Measurements from ENCODE around the gene HYCC2. TPM values are rescaled to one million over a fixed set of nuclear protein-coding genes. Genes with fewer than 3 reads are reported as not detected.

Gene HYCC2
- total RNA-seq, 2 donors from 2014 or later: 4.0 to 4.8 TPM

- no peaks in the 10 kb centered on the region for H3K9me3 ChIP-seq
- H3K4me3 ChIP-seq: peak within 1 kb of the TSS; percentile 79 to 96
- H3K36me3 ChIP-seq: peaks cover 6% of the 10 kb centered on the region
- DNase-seq (ENCODE audit: low spot score): peak; percentile 83
- TF ChIP-seq CTCF (IDR thresholded peaks at IDR 0.05): no peak
- no peaks in the 10 kb centered on the region for H3K27me3 ChIP-seq
- H3K4me1 ChIP-seq: peaks cover 0 to 20% of the 10 kb centered on the region in 2 donors
- peak within 1 kb of the TSS; percentile 99 to 100 for H3K27ac ChIP-seq
These were observed 44.9 kb upstream of the HYCC2 start, which contains the start of gene CFLAR for GRCh38 chr2:201116115-201116958. Gene CFLAR (plus strand): TSS chr2:201116164. CDS start chr2:201129866, 13,702 bp downstream.

- Histone ChIP-seq H3K9me3 (no peaks in the 10 kb centered on the region), H3K4me1 (peaks cover 0 to 7% of the 10 kb centered on the region in 2 donors), H3K4me3 (no peak overlapping the region), H3K36me3 (peaks cover 6% of the 10 kb centered on the region), H3K27ac (peak overlapping the region; percentile 99 to 100), H3K27me3 (no peaks in the 10 kb centered on the region)
- no peak for DNase-seq (ENCODE audit: low spot score)
- no peak for TF ChIP-seq CTCF (IDR thresholded peaks at IDR 0.05)
These were observed 43.4 kb upstream of the HYCC2 start for GRCh38 chr2:201114846-201115245.

- H3K9me3 ChIP-seq: no peaks in the 10 kb centered on the region
- DNase-seq (ENCODE audit: low spot score): no peak
- H3K36me3 ChIP-seq: peaks cover 6% of the 10 kb centered on the region
- no peak overlapping the region for H3K27ac ChIP-seq
- H3K4me1 ChIP-seq: peaks cover 0 to 7% of the 10 kb centered on the region in 2 donors
- no peak for TF ChIP-seq CTCF (IDR thresholded peaks at IDR 0.05)
- no peak overlapping the region for H3K4me3 ChIP-seq
- no peaks in the 10 kb centered on the region for H3K27me3 ChIP-seq
These were observed 42.9 kb upstream of the HYCC2 start for GRCh38 chr2:201114350-201114749.

- no peaks in the 10 kb centered on the region for H3K36me3 ChIP-seq
- DNase-seq (ENCODE audit: low spot score): no peak
- TF ChIP-seq CTCF (IDR thresholded peaks at IDR 0.05): no peak
- peaks cover 0 to 7% of the 10 kb centered on the region in 2 donors for H3K4me1 ChIP-seq
- no peak overlapping the region for H3K4me3 ChIP-seq
- no peaks in the 10 kb centered on the region for H3K9me3 ChIP-seq
- H3K27me3 ChIP-seq: no peaks in the 10 kb centered on the region
- H3K27ac ChIP-seq: no peak overlapping the region
These were observed 39.6 kb upstream of the HYCC2 start for GRCh38 chr2:201111096-201111495.

- no peak for DNase-seq (ENCODE audit: low spot score)
- H3K9me3 ChIP-seq: no peaks in the 10 kb centered on the region
- H3K4me1 ChIP-seq: peaks cover 0 to 4% of the 10 kb centered on the region in 2 donors
- H3K27ac ChIP-seq: no peak overlapping the region
- no peaks in the 10 kb centered on the region for H3K27me3 ChIP-seq
- H3K4me3 ChIP-seq: no peak overlapping the region
- H3K36me3 ChIP-seq: no peaks in the 10 kb centered on the region
- TF ChIP-seq CTCF (IDR thresholded peaks at IDR 0.05): no peak
These were observed 39.1 kb upstream of the HYCC2 start for GRCh38 chr2:201110615-201111014.
